Neutrophil (primary cell): ENCODE data around the gene PTPRN2.

Experiments
- H3K27ac ChIP-seq: fragments of 200-600 bp; sonication (generic); 2 replicates; pipeline ENCODE4 v1.5.1; 2016; ENCODE audit warnings: mild to moderate bottlenecking, moderate library complexity
- H3K27me3 ChIP-seq: fragments of 200-600 bp; sonication (generic); 2 replicates; pipeline ENCODE4 v1.6.0; 2016; ENCODE audit warnings: mild to moderate bottlenecking
- H3K36me3 ChIP-seq: fragments of 200-600 bp; sonication (generic); 2 replicates; pipeline ENCODE4 v1.5.1; 2017
- H3K4me1 ChIP-seq, 2 experiments: fragments of 200-600 bp in 1 of 2; sonication (generic) in 1 of 2; 1 replicate in 1 of 2; 2 replicates in 1 of 2; pipeline versions ENCODE4 v1.5.1 to v1.6.1; 2013 to 2016; ENCODE audit warnings: low read depth in 1 of 2, low read length in 1 of 2, mild to moderate bottlenecking in 1 of 2, moderate library complexity in 1 of 2; ENCODE audit not compliant: control insufficient read depth in 1 of 2, insufficient read depth in 1 of 2
- H3K4me3 ChIP-seq, 2 experiments: fragments of 200-600 bp in 1 of 2; sonication (generic) in 1 of 2; 1 replicate in 1 of 2; 2 replicates in 1 of 2; pipeline ENCODE4 v1.5.1; 2013 to 2016; ENCODE audit warnings: low read depth in 1 of 2, low read length in 1 of 2, mild to moderate bottlenecking in 1 of 2, moderate library complexity in 1 of 2
- H3K9me3 ChIP-seq: fragments of 200-600 bp; sonication (generic); 2 replicates; pipeline ENCODE4 v1.5.1; 2016
- TF ChIP-seq, protein P1 (sequence below): fragments of 200-600 bp; sonication (generic); IDR thresholded peaks from 2 replicates; pipeline ENCODE4 v1.5.1; 2016; ENCODE audit warnings: antibody characterized with exemption

PTPRN2 gene

DNA sequence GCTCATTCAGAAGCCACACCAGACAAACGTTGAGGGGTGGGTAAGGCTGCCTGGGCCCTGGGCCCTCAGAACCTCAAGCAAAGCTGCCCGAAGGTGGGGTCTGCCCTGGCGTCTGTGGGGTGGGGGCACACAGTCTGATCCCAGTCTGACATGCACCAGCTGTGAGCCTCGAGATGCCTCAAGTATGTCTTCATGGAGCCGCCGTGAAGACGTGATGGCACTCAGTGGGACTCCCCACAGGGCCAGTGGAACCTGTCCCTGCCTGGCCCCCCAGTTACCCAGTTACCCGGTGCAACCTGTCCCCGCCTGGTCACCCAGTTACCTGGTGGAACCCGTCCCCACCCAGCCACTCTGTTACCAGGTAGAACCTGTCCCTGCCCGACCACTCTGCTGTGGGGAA is 351.2 kb downstream of the PTPRN2 start:
- no peak overlapping the region for H3K27ac ChIP-seq
- no peaks in the 10 kb centered on the region for H3K27me3 ChIP-seq
- TF ChIP-seq, protein P1, sequence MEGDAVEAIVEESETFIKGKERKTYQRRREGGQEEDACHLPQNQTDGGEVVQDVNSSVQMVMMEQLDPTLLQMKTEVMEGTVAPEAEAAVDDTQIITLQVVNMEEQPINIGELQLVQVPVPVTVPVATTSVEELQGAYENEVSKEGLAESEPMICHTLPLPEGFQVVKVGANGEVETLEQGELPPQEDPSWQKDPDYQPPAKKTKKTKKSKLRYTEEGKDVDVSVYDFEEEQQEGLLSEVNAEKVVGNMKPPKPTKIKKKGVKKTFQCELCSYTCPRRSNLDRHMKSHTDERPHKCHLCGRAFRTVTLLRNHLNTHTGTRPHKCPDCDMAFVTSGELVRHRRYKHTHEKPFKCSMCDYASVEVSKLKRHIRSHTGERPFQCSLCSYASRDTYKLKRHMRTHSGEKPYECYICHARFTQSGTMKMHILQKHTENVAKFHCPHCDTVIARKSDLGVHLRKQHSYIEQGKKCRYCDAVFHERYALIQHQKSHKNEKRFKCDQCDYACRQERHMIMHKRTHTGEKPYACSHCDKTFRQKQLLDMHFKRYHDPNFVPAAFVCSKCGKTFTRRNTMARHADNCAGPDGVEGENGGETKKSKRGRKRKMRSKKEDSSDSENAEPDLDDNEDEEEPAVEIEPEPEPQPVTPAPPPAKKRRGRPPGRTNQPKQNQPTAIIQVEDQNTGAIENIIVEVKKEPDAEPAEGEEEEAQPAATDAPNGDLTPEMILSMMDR = no peak
- no peaks in the 10 kb centered on the region for H3K4me1 ChIP-seq
- H3K4me3 ChIP-seq = no peak overlapping the region
- no peaks in the 10 kb centered on the region for H3K9me3 ChIP-seq
- H3K36me3 ChIP-seq = no peaks in the 10 kb centered on the region

DNA sequence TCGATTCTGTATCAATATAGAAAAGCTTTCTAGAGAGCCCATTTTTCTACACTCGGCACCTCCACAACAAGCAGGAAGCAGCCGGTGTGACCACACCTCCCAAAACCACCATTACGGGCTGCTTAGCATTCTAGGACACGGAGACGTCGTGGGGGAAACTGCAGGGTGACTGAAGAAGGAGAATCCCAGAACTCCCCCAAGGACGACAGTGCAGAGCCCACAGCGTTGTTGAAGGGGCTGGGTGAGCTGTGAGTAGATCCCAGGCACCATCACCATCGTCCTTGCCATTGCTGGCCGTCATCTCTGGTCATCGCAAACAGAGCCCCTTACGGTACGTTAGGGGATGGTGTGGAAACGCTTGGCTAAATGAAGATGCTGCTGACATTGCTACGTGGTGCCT is 351.8 kb downstream of the PTPRN2 start:
- no peaks in the 10 kb centered on the region for H3K9me3 ChIP-seq
- TF ChIP-seq, protein P1 = no peak
- H3K4me3 ChIP-seq = no peak overlapping the region
- no peaks in the 10 kb centered on the region for H3K4me1 ChIP-seq
- no peaks in the 10 kb centered on the region for H3K27me3 ChIP-seq
- H3K36me3 ChIP-seq = no peaks in the 10 kb centered on the region
- H3K27ac ChIP-seq = no peak overlapping the region

DNA sequence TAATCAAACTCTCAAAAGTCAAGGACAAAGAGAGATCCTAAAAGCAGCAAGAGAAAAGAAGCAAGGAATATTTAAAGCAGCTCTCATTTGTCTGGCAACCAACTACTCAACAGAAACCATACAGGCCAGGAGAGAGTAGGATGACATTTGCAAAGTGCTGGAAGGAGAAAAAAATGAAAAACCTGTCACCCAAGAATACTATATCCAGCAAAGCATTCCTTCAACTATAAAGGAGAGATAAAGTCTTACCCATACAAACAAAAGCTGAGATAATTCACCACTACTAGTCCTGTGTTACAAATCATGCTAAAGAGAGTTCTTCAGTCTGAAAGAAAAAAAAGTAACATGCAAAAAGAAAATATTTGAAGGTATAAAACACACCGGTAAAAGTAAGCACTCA is 357.7 kb downstream of the PTPRN2 start:
- TF ChIP-seq, protein P1 = no peak
- Histone ChIP-seq H3K4me1 (no peaks in the 10 kb centered on the region), H3K4me3 (no peak overlapping the region), H3K27me3 (no peaks in the 10 kb centered on the region), H3K9me3 (no peaks in the 10 kb centered on the region), H3K36me3 (no peaks in the 10 kb centered on the region), H3K27ac (no peak overlapping the region)

DNA sequence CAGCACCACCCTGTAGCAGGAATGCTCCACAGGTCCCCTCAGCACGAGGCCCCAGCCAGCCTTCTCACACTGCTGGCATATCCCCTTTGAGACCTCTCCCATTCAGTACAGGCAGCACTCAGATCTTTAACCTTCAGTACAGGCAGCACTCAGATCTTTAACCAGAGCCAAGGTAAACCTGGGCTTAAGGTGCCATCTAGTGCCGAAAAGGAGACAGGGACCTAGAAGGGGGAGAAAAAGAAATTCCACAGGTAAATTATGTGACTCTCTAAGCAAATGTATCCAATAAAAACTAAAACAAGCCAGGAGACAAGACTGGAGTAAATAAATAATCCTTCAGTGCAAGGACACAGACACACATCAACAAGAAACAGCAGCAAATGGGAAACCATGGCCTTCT is 358.6 kb downstream of the PTPRN2 start:
- H3K27ac ChIP-seq = no peak overlapping the region
- no peaks in the 10 kb centered on the region for H3K9me3 ChIP-seq
- H3K36me3 ChIP-seq = no peaks in the 10 kb centered on the region
- H3K27me3 ChIP-seq = no peaks in the 10 kb centered on the region
- no peaks in the 10 kb centered on the region for H3K4me1 ChIP-seq
- no peak overlapping the region for H3K4me3 ChIP-seq
- TF ChIP-seq, protein P1 = no peak

DNA sequence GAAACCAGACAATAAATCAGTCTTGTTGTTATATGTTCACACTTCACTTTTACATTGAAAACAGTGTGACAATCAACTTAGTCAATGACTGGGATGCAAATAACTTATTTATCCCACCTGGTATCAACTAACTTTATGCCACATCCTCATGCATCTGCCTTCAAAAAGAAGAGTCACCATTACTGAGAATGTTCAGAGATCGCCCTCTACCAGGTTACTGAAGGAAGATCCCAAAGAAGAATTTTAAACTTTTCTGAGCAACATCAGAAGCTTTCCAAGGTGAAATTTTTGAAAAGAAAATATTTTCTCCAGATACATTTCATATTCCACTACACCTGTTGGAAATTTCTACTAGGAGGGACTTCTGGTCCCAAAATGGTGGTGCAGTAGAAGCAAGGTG is 359.5 kb downstream of the PTPRN2 start:
- H3K9me3 ChIP-seq = no peaks in the 10 kb centered on the region
- no peak overlapping the region for H3K27ac ChIP-seq
- H3K27me3 ChIP-seq = no peaks in the 10 kb centered on the region
- H3K4me1 ChIP-seq = no peaks in the 10 kb centered on the region
- H3K36me3 ChIP-seq = no peaks in the 10 kb centered on the region
- TF ChIP-seq, protein P1 = no peak
- no peak overlapping the region for H3K4me3 ChIP-seq
